Gastrocnemius medialis (tissue), 4 donors: ENCODE measurements around the gene CFAP54. TPM values are rescaled to one million over a fixed set of nuclear protein-coding genes. Genes with fewer than 3 reads are reported as not detected.

Experiments
- ATAC-seq, 2 donors: fragments of 150-250 bp; one replicate each; pipeline ENCODE4 v1.9.1; 2016
- DNase-seq, 2 donors: peaks; one replicate each; pipeline ENCODE4 v3.0.0-alpha.2; 2019
- H3K27ac ChIP-seq, 4 donors: fragments of 200-600 bp; sonication (generic); 1 replicate in 1 of 4; 2 replicates in 3 of 4; pipeline ENCODE4 v1.5.1; 2016 to 2018; ENCODE audit warnings: mild to moderate bottlenecking in 2 of 4, moderate library complexity in 1 of 4
- H3K27me3 ChIP-seq, 3 donors: fragments of 200-600 bp; sonication (generic) in 2 of 3; 1 replicate in 1 of 3; 2 replicates in 2 of 3; pipeline versions ENCODE4 v1.5.1 to v1.6.0; 2016 to 2019; ENCODE audit warnings: mild to moderate bottlenecking in 1 of 3, moderate library complexity in 1 of 3
- H3K36me3 ChIP-seq, 2 donors: fragments of 200-600 bp; sonication (generic) in 1 of 2; one replicate each; pipeline ENCODE4 v1.5.1; 2017 to 2018
- H3K4me1 ChIP-seq, 2 donors: fragments of 200-600 bp; sonication (generic) in 1 of 2; one replicate each; pipeline ENCODE4 v1.5.1; 2016 to 2017; ENCODE audit warnings: mild to moderate bottlenecking in 2 of 2
- H3K4me3 ChIP-seq, 4 donors: fragments of 200-600 bp; sonication (generic) in 3 of 4; 1 replicate in 1 of 4; 2 replicates in 3 of 4; pipeline ENCODE4 v1.5.1; 2016 to 2019; ENCODE audit warnings: mild to moderate bottlenecking in 2 of 4
- H3K9me3 ChIP-seq, 3 donors: fragments of 200-600 bp; sonication (generic) in 2 of 3; 1 replicate in 1 of 3; 2 replicates in 2 of 3; pipeline ENCODE4 v1.5.1; 2016 to 2019
- POLR2A ChIP-seq, 2 donors: fragments of 450-650 bp; IDR thresholded peaks; one replicate each; pipeline ENCODE4 v1.6.1; 2017; ENCODE audit warnings: antibody characterized with exemption in 2 of 2, mild to moderate bottlenecking in 2 of 2, moderate library complexity in 2 of 2
- in situ Hi-C, 4 donors: fragments of 200-750 bp; cut with MboI; loops; one replicate each; pipeline versions ENCODE4 v1.15.0 to v1.8.0; 2017; ENCODE audit warnings: low sequenced_read_pairs in 4 of 4
- intact Hi-C: fragments of 100-400 bp; cut with DNase I; formaldehyde crosslinking; loops from one replicate; pipeline ENCODE4 v1.15.1; 2023; ENCODE audit warnings: low total_unique reads
- total RNA-seq, 4 donors: library from RNA; depleted of rRNA; stranded (reverse); fragments of >200 nt; gene quantifications; one replicate each; pipeline versions ENCODE4 v1.1.0 to v1.2.3, GENCODE V29; 2016
- TF ChIP-seq, protein P1 (sequence below), 5 experiments: fragments of 450-650 bp in 3 of 5; fragments of 200-600 bp in 2 of 5; sonication (generic) in 2 of 5; IDR thresholded peaks in 4 of 5; conservative IDR thresholded peaks in 1 of 5; 1 replicate in 4 of 5; 2 replicates in 1 of 5; pipeline ENCODE4 v1.5.1; 2016 to 2019; ENCODE audit warnings: antibody characterized with exemption in 5 of 5, mild to moderate bottlenecking in 3 of 5, moderate library complexity in 3 of 5

The CFAP54 gene
- total RNA-seq, 4 donors from 2014 or later, result not detected

- Histone ChIP-seq H3K36me3 (no peaks in the 10 kb centered on the region), H3K9me3 (no peaks in the 10 kb centered on the region), H3K27ac (no peak overlapping the region), H3K4me3 (no peak overlapping the region), H3K27me3 (no peaks in the 10 kb centered on the region), H3K4me1 (no peaks in the 10 kb centered on the region)
- no peak for ATAC-seq
- TF ChIP-seq, protein P1, sequence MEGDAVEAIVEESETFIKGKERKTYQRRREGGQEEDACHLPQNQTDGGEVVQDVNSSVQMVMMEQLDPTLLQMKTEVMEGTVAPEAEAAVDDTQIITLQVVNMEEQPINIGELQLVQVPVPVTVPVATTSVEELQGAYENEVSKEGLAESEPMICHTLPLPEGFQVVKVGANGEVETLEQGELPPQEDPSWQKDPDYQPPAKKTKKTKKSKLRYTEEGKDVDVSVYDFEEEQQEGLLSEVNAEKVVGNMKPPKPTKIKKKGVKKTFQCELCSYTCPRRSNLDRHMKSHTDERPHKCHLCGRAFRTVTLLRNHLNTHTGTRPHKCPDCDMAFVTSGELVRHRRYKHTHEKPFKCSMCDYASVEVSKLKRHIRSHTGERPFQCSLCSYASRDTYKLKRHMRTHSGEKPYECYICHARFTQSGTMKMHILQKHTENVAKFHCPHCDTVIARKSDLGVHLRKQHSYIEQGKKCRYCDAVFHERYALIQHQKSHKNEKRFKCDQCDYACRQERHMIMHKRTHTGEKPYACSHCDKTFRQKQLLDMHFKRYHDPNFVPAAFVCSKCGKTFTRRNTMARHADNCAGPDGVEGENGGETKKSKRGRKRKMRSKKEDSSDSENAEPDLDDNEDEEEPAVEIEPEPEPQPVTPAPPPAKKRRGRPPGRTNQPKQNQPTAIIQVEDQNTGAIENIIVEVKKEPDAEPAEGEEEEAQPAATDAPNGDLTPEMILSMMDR (IDR thresholded peaks at IDR 0.05 in 4 of 5, conservative IDR thresholded peaks at IDR 0.05 in 1 of 5), result no peak
- TF ChIP-seq POLR2A (IDR thresholded peaks at IDR 0.05), result no peak
- in situ Hi-C loops (no loop called here), intact Hi-C loops (no loop called here)
- DNase-seq, result no peak
These were observed 340.0 kb downstream of the CFAP54 start for GRCh38 chr12:96829354-96829753.

DNA sequence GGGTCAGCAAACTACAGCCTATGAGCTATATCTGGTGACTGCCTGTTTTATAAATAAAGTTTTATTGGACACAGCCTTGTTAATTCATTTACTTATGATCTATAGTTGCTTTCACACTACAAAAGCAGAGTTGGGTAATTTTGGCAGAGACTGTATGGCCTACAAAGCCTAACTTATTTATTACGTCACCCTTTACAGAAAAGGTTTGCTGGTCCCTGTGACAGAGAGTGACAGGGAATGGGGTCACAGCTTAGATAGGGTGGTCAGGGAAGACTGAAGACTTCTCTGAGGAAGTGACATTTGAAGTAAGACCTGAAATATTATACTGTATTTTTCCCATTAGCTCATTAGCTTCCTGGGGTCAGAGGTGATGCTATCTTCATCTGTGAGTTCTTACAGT, 342.0 kb downstream of the CFAP54 start:
- no peak for TF ChIP-seq POLR2A (IDR thresholded peaks at IDR 0.05)
- TF ChIP-seq, protein P1 (IDR thresholded peaks at IDR 0.05 in 4 of 5, conservative IDR thresholded peaks at IDR 0.05 in 1 of 5), result no peak
- no peak for DNase-seq
- in situ Hi-C loops (no loop called here), intact Hi-C loops (no loop called here)
- ATAC-seq, result no peak
- Histone ChIP-seq H3K4me1 (no peaks in the 10 kb centered on the region), H3K36me3 (no peaks in the 10 kb centered on the region), H3K27ac (no peak overlapping the region), H3K9me3 (no peaks in the 10 kb centered on the region), H3K27me3 (no peaks in the 10 kb centered on the region), H3K4me3 (no peak overlapping the region)

- H3K27me3 ChIP-seq, result no peaks in the 10 kb centered on the region
- no peaks in the 10 kb centered on the region for H3K36me3 ChIP-seq
- TF ChIP-seq POLR2A (IDR thresholded peaks at IDR 0.05), result no peak
- TF ChIP-seq, protein P1 (IDR thresholded peaks at IDR 0.05 in 4 of 5, conservative IDR thresholded peaks at IDR 0.05 in 1 of 5), result no peak
- in situ Hi-C loops, result no loop called here
- DNase-seq (no peak), ATAC-seq (no peak)
- no peak overlapping the region for H3K27ac ChIP-seq
- H3K4me3 ChIP-seq, result no peak overlapping the region
- no peaks in the 10 kb centered on the region for H3K4me1 ChIP-seq
- intact Hi-C loops, result no loop called here
- no peaks in the 10 kb centered on the region for H3K9me3 ChIP-seq
These were observed 356.9 kb downstream of the CFAP54 start for GRCh38 chr12:96846293-96846692.

- Histone ChIP-seq H3K9me3 (no peaks in the 10 kb centered on the region), H3K36me3 (no peaks in the 10 kb centered on the region), H3K4me3 (no peak overlapping the region), H3K27me3 (no peaks in the 10 kb centered on the region), H3K4me1 (no peaks in the 10 kb centered on the region), H3K27ac (no peak overlapping the region)
- DNase-seq, result no peak
- in situ Hi-C loops (loop anchor here in 1 of 4 donors (25.0 kb wide), 1 partner anchor 88 kb away; no protein-coding TSS in a partner anchor), intact Hi-C loops (loop anchor here (5.0 kb wide), 1 partner anchor 1077 kb away; no protein-coding TSS in a partner anchor)
- no peak for ATAC-seq
- TF ChIP-seq POLR2A (IDR thresholded peaks at IDR 0.05), result no peak
- TF ChIP-seq, protein P1 (IDR thresholded peaks at IDR 0.05 in 4 of 5, conservative IDR thresholded peaks at IDR 0.05 in 1 of 5), result no peak
These were observed 361.3 kb downstream of the CFAP54 start for GRCh38 chr12:96850676-96851075.

- TF ChIP-seq POLR2A (IDR thresholded peaks at IDR 0.05), result no peak
- TF ChIP-seq, protein P1 (IDR thresholded peaks at IDR 0.05 in 4 of 5, conservative IDR thresholded peaks at IDR 0.05 in 1 of 5), result no peak
- ATAC-seq, result no peak
These were observed 368.8 kb downstream of the CFAP54 start for GRCh38 chr12:96858162-96858561.

More at GRCh38 chr12:96858162-96858561, 368.8 kb downstream of the CFAP54 start:
- no peak for DNase-seq
- no peaks in the 10 kb centered on the region for H3K4me1 ChIP-seq
- H3K36me3 ChIP-seq, result no peaks in the 10 kb centered on the region
- no peak overlapping the region for H3K4me3 ChIP-seq
- intact Hi-C loops, result no loop called here
- H3K27ac ChIP-seq, result no peak overlapping the region
- H3K9me3 ChIP-seq, result no peaks in the 10 kb centered on the region
- H3K27me3 ChIP-seq, result no peaks in the 10 kb centered on the region
- in situ Hi-C loops, result loop anchor here in 1 of 4 donors (25.0 kb wide), 1 partner anchor 96 kb away; no protein-coding TSS in a partner anchor
